HG02759 (cell line): ENCODE results near the gene SSTR3.

Experiments
- ATAC-seq: cut with Tn5 transposase; IDR thresholded peaks from one replicate; pipeline ENCODE4 v1.9.1; 2021; ENCODE audit warnings: mild to moderate bottlenecking, moderate library complexity; ENCODE audit not compliant: unreplicated experiment

SSTR3 gene

GRCh38 chr22:37154925-37155712 lies 57.2 kb downstream of the SSTR3 start:
- no peak for ATAC-seq
